Osteocyte (in vitro differentiated cells): ENCODE data around the gene CREB3L2. TPM values are rescaled to one million over a fixed set of nuclear protein-coding genes. Genes with fewer than 3 reads are reported as not detected.

Experiments used
- DNase-seq: peaks from one replicate; pipeline ENCODE4 v3.0.0; 2021; ENCODE audit warnings: mixed read lengths; ENCODE audit not compliant: unreplicated experiment; ENCODE audit errors: extremely low spot score
- H3K27ac Mint-ChIP-seq: one replicate; pipeline ENCODE4 v1.8.0; 2021; ENCODE audit warnings: mild to moderate bottlenecking, mixed read lengths; ENCODE audit not compliant: unreplicated experiment
- H3K27me3 Mint-ChIP-seq: one replicate; pipeline ENCODE4 v1.8.0; 2021; ENCODE audit warnings: mixed read lengths; ENCODE audit not compliant: unreplicated experiment
- H3K36me3 Mint-ChIP-seq: one replicate; pipeline ENCODE4 v1.8.0; 2021; ENCODE audit warnings: mixed read lengths; ENCODE audit not compliant: unreplicated experiment
- H3K4me1 Mint-ChIP-seq: one replicate; pipeline ENCODE4 v1.8.0; 2021; ENCODE audit warnings: mixed read lengths; ENCODE audit not compliant: unreplicated experiment
- H3K4me3 Mint-ChIP-seq: one replicate; pipeline ENCODE4 v1.8.0; 2021; ENCODE audit warnings: mild to moderate bottlenecking, moderate library complexity, mixed read lengths; ENCODE audit not compliant: unreplicated experiment
- H3K9me3 Mint-ChIP-seq: one replicate; pipeline ENCODE4 v1.8.0; 2021; ENCODE audit warnings: mixed read lengths; ENCODE audit not compliant: unreplicated experiment
- total RNA-seq: library from RNA; stranded (reverse); gene quantifications from 2 replicates; pipeline ENCODE4 v1.2.1, GENCODE V29; 2021
- TF ChIP-seq, protein P1 (sequence below): fragments of 200-600 bp; sonication (generic); IDR thresholded peaks from 2 replicates; pipeline ENCODE4 v1.5.0; 2021; ENCODE audit warnings: antibody characterized with exemption, mild to moderate bottlenecking, moderate library complexity

CREB3L2 gene
- total RNA-seq, 1 donor from 2014 or later = 144 TPM

DNA sequence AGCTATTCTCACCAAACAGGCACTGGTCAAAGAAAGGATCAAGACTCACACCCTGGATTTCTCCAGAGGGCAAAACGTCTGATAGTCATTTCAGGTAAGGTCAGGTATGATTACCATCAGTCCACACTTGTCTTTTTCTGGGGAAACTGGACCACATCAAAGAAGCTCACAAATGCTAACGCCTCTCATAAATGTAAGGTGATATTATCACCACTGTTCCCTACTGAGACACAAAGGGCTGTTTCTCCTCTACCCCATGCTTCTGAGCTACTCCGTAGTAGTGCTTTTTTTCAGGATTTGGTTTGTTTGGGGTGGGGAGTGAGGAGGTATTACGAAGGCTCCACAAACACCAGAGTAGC, 51.6 kb downstream of the CREB3L2 start:
- peaks cover 72% of the 10 kb centered on the region for H3K4me1 Mint-ChIP-seq
- no peaks in the 10 kb centered on the region for H3K27me3 Mint-ChIP-seq
- H3K36me3 Mint-ChIP-seq = peaks cover 13% of the 10 kb centered on the region

DNA sequence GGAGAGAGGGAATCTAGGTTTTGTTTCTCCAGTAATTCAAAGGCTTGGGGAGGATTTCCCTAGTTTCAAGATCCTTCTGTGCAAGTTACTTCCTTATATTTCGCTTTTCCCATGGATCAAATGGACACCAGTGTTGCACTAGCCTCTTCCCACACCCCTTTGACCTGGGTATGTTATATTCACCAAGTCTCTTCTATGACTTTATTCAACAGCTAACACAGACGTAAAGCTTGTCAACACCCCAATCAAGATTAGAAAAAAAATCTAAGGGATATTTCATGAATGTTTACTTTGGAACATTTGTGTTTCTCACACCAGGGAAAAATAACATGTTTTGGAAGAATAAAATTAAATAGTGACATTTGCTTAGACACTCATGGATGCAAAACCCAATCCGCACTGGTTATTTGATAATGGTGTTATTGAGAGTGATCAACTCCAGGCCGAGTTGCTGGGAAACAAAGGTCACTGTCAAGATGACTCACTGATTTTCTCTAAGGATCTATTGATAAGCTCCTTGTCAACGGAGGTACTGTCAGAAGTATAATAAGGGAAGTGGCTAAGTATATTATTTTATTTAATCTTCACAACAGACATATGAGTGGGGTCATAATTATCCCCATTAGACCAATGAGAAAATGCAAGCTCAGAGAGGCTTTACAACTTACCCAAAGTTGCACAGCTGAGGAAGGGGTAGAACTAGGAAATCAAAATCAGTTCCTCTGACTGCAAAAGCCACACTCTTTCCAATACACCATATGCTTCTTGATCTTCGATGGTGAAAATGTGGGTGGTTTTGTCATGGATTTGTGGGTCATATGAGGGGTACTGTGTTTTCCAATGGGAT, 52.2 kb downstream of the CREB3L2 start:
- Mint-ChIP-seq H3K36me3 (peaks cover 13% of the 10 kb centered on the region), H3K4me3 (no peak overlapping the region), H3K27ac (peak overlapping the region; percentile 37), H3K27me3 (no peaks in the 10 kb centered on the region), H3K9me3 (no peaks in the 10 kb centered on the region), H3K4me1 (peaks cover 73% of the 10 kb centered on the region)
- TF ChIP-seq, protein P1, sequence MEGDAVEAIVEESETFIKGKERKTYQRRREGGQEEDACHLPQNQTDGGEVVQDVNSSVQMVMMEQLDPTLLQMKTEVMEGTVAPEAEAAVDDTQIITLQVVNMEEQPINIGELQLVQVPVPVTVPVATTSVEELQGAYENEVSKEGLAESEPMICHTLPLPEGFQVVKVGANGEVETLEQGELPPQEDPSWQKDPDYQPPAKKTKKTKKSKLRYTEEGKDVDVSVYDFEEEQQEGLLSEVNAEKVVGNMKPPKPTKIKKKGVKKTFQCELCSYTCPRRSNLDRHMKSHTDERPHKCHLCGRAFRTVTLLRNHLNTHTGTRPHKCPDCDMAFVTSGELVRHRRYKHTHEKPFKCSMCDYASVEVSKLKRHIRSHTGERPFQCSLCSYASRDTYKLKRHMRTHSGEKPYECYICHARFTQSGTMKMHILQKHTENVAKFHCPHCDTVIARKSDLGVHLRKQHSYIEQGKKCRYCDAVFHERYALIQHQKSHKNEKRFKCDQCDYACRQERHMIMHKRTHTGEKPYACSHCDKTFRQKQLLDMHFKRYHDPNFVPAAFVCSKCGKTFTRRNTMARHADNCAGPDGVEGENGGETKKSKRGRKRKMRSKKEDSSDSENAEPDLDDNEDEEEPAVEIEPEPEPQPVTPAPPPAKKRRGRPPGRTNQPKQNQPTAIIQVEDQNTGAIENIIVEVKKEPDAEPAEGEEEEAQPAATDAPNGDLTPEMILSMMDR = no peak
- DNase-seq = no peak

More for the DNA sequence above, 51.6 kb downstream of the CREB3L2 start:
- TF ChIP-seq, protein P1 = no peak
- no peak for DNase-seq
- Mint-ChIP-seq H3K4me3 (no peak overlapping the region), H3K27ac (no peak overlapping the region), H3K9me3 (no peaks in the 10 kb centered on the region)

DNA sequence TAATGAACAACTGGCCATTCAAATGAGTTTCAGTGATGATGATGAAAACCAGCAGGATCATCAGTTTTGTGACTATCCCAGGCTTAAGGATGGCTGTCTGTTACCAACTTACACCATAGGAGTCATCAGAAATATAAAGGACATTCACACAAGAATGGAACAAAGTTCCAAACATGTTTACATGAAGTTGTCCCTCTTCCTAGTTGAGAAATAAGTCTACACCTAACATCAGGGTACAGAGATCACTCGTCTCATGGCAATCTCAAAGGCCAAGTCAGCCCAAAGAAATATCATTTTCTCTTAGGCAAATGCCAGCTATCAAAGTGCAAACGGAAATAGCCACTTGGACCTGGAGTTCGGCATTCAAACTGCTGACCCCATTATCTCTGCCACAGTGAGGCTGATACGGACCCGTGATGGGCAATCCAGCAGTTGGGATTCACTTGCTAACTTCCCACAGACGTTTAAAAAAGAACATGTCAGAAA, 53.0 kb downstream of the CREB3L2 start:
- Mint-ChIP-seq H3K36me3 (peaks cover 13% of the 10 kb centered on the region), H3K4me3 (no peak overlapping the region), H3K9me3 (no peaks in the 10 kb centered on the region), H3K27ac (peak overlapping the region; percentile 18), H3K27me3 (no peaks in the 10 kb centered on the region), H3K4me1 (peaks cover 71% of the 10 kb centered on the region)
- TF ChIP-seq, protein P1 = no peak
- DNase-seq = no peak

DNA sequence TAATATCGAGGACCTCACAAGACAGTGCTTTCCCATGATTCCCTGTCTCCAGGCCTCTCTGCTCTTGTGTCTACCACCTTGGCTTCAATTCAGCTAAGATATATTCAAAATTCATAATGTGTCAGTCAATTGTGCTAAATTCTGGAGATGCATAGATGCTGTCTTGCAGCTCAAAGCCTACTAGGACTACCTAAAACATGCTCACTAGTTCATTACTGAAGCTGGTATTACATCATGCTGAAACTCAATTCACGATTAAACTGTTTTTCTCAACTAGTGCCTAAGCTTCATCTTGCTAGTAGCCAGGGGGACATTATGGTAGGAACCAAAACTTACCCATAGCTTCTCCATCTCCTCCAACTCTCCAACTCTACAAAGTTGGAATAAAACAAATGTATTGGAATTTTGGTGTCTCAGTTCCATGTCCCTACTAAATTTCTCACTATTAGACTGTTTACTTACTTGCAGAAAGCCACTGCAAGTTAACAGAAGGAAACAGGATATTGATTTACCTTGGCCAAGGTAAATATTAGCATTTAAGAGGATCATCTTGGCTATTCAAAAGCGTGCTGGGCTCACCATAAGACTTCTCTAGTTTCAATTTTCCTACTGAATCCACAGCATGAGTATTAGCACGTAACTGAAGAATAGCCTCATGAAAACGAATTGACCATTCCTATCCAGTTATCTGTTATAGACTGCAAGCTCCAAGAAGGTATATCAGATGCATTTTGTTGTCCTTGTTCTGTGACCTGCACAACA, 53.6 kb downstream of the CREB3L2 start:
- no peak overlapping the region for H3K27ac Mint-ChIP-seq
- H3K36me3 Mint-ChIP-seq = peaks cover 13% of the 10 kb centered on the region
- peaks cover 71% of the 10 kb centered on the region for H3K4me1 Mint-ChIP-seq
- no peaks in the 10 kb centered on the region for H3K9me3 Mint-ChIP-seq
- H3K4me3 Mint-ChIP-seq = no peak overlapping the region
- TF ChIP-seq, protein P1 = no peak
- no peaks in the 10 kb centered on the region for H3K27me3 Mint-ChIP-seq
- DNase-seq = no peak

DNA sequence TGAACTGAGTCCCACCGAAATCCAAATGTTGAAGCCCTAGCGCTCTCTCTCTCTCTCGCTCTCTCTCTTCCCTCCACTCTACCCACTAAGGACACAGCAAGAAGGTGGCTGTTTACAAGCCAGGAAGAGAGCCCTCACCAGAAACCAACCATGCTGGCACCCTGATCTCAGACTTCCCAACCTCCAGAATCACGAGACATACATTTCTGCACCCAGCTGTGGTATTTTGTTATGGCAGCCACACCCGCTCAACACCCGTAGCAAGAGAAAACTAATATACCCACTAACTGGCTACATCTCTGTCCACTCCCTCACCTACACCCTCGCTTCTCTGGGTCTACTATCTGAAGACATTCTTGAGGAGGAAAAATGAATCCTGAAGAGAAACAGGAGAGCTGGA, 54.8 kb downstream of the CREB3L2 start:
- no peak for DNase-seq
- Mint-ChIP-seq H3K27ac (peak overlapping the region; percentile 83), H3K4me3 (no peak overlapping the region), H3K4me1 (peaks cover 71% of the 10 kb centered on the region), H3K36me3 (peaks cover 11% of the 10 kb centered on the region), H3K9me3 (no peaks in the 10 kb centered on the region), H3K27me3 (no peaks in the 10 kb centered on the region)
- TF ChIP-seq, protein P1 = no peak
